K562 (cell line): ENCODE data around the gene ZMIZ1. TPM values are rescaled to one million over a fixed set of nuclear protein-coding genes. Genes with fewer than 3 reads are reported as not detected.
A peak's percentile ranks its signal among the peaks of the same experiment; 100 is the strongest.

Source experiments
- BHLHE40 ChIP-seq: IDR thresholded peaks from 2 replicates; pipeline ENCODE4 v1.6.1; 2011; ENCODE audit warnings: low read length, improper control_type of control experiment
- BRD9 ChIP-seq: fragments of 450-650 bp; IDR thresholded peaks from 2 replicates; pipeline ENCODE4 v1.6.1; 2018; ENCODE audit warnings: low read depth; ENCODE audit not compliant: partially characterized antibody
- CBFB ChIP-seq: sonication (generic); formaldehyde crosslinking; IDR thresholded peaks from 2 replicates; pipeline ENCODE4 v1.4.0; 2020; ENCODE audit warnings: mild to moderate bottlenecking, missing genetic modification reagents
- CREB1 ChIP-seq, 2 experiments: sonication (generic) in 1 of 2; formaldehyde crosslinking in 1 of 2; IDR thresholded peaks; 2 replicates each; pipeline versions ENCODE4 v1.6.1 to v1.8.0; 2012 to 2022; ENCODE audit warnings: inconsistent platforms in 1 of 2, mild to moderate bottlenecking in 1 of 2, missing genetic modification reagents in 1 of 2, moderate library complexity in 1 of 2
- CTBP1 ChIP-seq: fragments of 450-650 bp; IDR thresholded peaks from 2 replicates; pipeline ENCODE4 v1.6.1; 2016; ENCODE audit warnings: borderline replicate concordance
- CXXC5 ChIP-seq: fragments of 250-450 bp; sonication (Bioruptor Pico); IDR thresholded peaks from 2 replicates; pipeline ENCODE4 v1.8.0; 2022; ENCODE audit warnings: inconsistent platforms, mild to moderate bottlenecking, moderate library complexity
- EGR1 ChIP-seq: fragments of 450-650 bp; conservative IDR thresholded peaks from 2 replicates; pipeline ENCODE4 v1.6.1; 2017; ENCODE audit warnings: mild to moderate bottlenecking
- ESRRA ChIP-seq: fragments of 450-650 bp; IDR thresholded peaks from 2 replicates; pipeline ENCODE4 v1.6.1; 2014; ENCODE audit warnings: low read depth, mild to moderate bottlenecking, moderate library complexity, borderline replicate concordance
- ETV6 ChIP-seq, 3 experiments: fragments of 150-350 bp in 1 of 3; sonication (generic) in 1 of 3; formaldehyde crosslinking in 1 of 3; IDR thresholded peaks; 2 replicates each; pipeline versions ENCODE4 v1.6.1 to v1.8.0; 2014 to 2022; ENCODE audit warnings: borderline replicate concordance in 2 of 3, low read depth in 2 of 3, antibody characterized with exemption in 1 of 3, low read length in 1 of 3, mild to moderate bottlenecking in 1 of 3, missing genetic modification reagents in 1 of 3
- HDAC1 ChIP-seq, 2 experiments: fragments of 450-650 bp; IDR thresholded peaks; 2 replicates each; pipeline ENCODE4 v1.6.1; 2016 to 2017; ENCODE audit warnings: inconsistent platforms in 1 of 2, mild to moderate bottlenecking in 1 of 2, moderate library complexity in 1 of 2
- JUN ChIP-seq, 2 experiments: sonication (generic) in 1 of 2; formaldehyde crosslinking in 1 of 2; IDR thresholded peaks; 2 replicates each; pipeline versions ENCODE4 v1.6.1 to v1.8.0; 2012 to 2022; ENCODE audit warnings: borderline replicate concordance in 2 of 2, mild to moderate bottlenecking in 2 of 2, improper control_type of control experiment in 1 of 2, low read depth in 1 of 2, low read length in 1 of 2, missing genetic modification reagents in 1 of 2
- ZFX ChIP-seq: sonication (generic); formaldehyde crosslinking; IDR thresholded peaks from 2 replicates; pipeline ENCODE4 v1.8.0; 2022; ENCODE audit warnings: mild to moderate bottlenecking, missing genetic modification reagents, moderate library complexity
- ZNF583 ChIP-seq: fragments of 250-450 bp; sonication (Bioruptor Pico); IDR thresholded peaks from 2 replicates; pipeline ENCODE4 v1.4.0; 2020
- polyA plus RNA-seq, 8 experiments: library from polyadenylated mRNA; depleted of rRNA in 4 of 8; stranded (reverse) in 5 of 8; unstranded in 3 of 8; fragments of >200 nt; fragmentation: Nextera tagmentation in 2 of 8; fragmentation: Illumina TruSeq in 1 of 8; extraction: Ambion mirVana in 2 of 8; extraction: Trizol in 1 of 8; gene quantifications; 2 replicates each; pipeline versions ENCODE4 v1.2.1 to v1.2.3, GENCODE V29; 2011 to 2014; ENCODE audit warnings: inconsistent platforms in 1 of 8, missing spikeins in 1 of 8
- total RNA-seq, 7 experiments: library from RNA; depleted of rRNA in 6 of 7; stranded (reverse); fragments of >200 nt in 6 of 7; fragmentation: Illumina TruSeq in 2 of 7; extraction: Trizol in 2 of 7; gene quantifications; 2 replicates each; pipeline versions ENCODE4 v1.2.1 to v1.2.3, GENCODE V29; 2011 to 2021; ENCODE audit warnings: low replicate concordance in 1 of 7
- TF ChIP-seq, protein P1 (sequence below): fragments of 450-650 bp; IDR thresholded peaks from 2 replicates; pipeline ENCODE4 v1.6.1; 2016
- TF ChIP-seq, protein P2 (sequence below): sonication (generic); formaldehyde crosslinking; IDR thresholded peaks from 2 replicates; pipeline ENCODE4 v1.5.0; 2020; ENCODE audit warnings: missing genetic modification reagents
- TF ChIP-seq, protein P3 (sequence below): fragments of 250-450 bp; sonication (Bioruptor Pico); IDR thresholded peaks from 2 replicates; pipeline ENCODE4 v1.8.0; 2021; ENCODE audit warnings: borderline replicate concordance, mild to moderate bottlenecking, moderate library complexity; ENCODE audit not compliant: poor library complexity, severe bottlenecking
- TF ChIP-seq, protein P4 (sequence below): sonication (generic); formaldehyde crosslinking; IDR thresholded peaks from 2 replicates; pipeline ENCODE4 v1.8.0; 2022; ENCODE audit warnings: missing genetic modification reagents, mild to moderate bottlenecking, moderate library complexity, borderline replicate concordance
- TF ChIP-seq, protein P5 (sequence below): fragments of 450-650 bp; IDR thresholded peaks from 2 replicates; pipeline ENCODE4 v1.6.1; 2016; ENCODE audit warnings: borderline replicate concordance
- TF ChIP-seq, protein P6 (sequence below), 2 experiments: fragments of 450-650 bp; conservative IDR thresholded peaks; 2 replicates each; pipeline ENCODE4 v1.6.1; 2017; ENCODE audit warnings: mild to moderate bottlenecking in 2 of 2, moderate library complexity in 2 of 2

ZMIZ1 gene
- total and polyA plus RNA-seq, 9 of the 15 experiments (the other 6 are each of a cell fraction or from before 2014, with no cell fraction given) = 1.0 to 37.3 (median 4.3) TPM

DNA sequence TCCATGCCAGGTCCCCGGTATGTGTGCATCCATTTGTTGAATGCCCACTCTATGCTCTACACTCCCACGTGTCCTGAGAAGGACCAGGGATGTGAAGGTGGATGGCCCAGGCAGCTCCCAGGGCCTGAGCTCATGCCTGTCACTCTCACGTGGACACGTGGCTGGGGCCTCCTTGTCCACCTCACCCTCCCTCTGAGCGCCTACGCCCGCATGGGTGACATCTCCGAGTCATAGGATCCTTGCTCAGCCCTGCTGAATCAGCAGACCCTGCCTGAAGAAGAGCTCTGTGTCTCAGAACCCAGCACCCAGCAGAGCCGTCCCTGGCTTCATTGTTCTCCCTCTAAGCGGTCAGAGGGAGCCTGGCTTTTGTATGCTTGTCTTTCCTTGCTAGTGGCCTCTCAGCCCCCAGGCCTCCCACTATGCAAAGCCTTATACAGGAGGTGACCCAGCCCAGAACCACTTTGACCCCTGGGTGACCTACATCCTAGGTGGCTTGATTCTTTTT lies 170.6 kb downstream of the ZMIZ1 start (continued):
- TF ChIP-seq ETV6 (IDR thresholded peaks at IDR 0.05; ENCODE audit: borderline replicate concordance in 1 of 2, low read depth in 2 of 2, low read length in 1 of 2) = no peak
- no peak for TF ChIP-seq ETV6 (CRISPR knock-in tag; IDR thresholded peaks at IDR 0.05; ENCODE audit: borderline replicate concordance)
- TF ChIP-seq, protein P1, sequence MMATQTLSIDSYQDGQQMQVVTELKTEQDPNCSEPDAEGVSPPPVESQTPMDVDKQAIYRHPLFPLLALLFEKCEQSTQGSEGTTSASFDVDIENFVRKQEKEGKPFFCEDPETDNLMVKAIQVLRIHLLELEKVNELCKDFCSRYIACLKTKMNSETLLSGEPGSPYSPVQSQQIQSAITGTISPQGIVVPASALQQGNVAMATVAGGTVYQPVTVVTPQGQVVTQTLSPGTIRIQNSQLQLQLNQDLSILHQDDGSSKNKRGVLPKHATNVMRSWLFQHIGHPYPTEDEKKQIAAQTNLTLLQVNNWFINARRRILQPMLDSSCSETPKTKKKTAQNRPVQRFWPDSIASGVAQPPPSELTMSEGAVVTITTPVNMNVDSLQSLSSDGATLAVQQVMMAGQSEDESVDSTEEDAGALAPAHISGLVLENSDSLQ = peak; percentile 93
- TF ChIP-seq JUN (IDR thresholded peaks at IDR 0.05; ENCODE audit: borderline replicate concordance, low read depth, low read length) = peak; percentile 65
- TF ChIP-seq JUN (CRISPR knock-in tag; IDR thresholded peaks at IDR 0.05; ENCODE audit: borderline replicate concordance) = no peak
- 0 out of 2 replicates have a peak, but pooled peaks have one; percentile 24 for TF ChIP-seq CXXC5 (CRISPR knock-in tag)
- TF ChIP-seq, protein P2, sequence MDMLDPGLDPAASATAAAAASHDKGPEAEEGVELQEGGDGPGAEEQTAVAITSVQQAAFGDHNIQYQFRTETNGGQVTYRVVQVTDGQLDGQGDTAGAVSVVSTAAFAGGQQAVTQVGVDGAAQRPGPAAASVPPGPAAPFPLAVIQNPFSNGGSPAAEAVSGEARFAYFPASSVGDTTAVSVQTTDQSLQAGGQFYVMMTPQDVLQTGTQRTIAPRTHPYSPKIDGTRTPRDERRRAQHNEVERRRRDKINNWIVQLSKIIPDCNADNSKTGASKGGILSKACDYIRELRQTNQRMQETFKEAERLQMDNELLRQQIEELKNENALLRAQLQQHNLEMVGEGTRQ = peak; percentile 70
- peak; percentile 13; the same call in 1 of the 2 replicates for TF ChIP-seq CTBP1
- TF ChIP-seq CBFB (CRISPR knock-in tag) = no peak
- TF ChIP-seq, protein P3, sequence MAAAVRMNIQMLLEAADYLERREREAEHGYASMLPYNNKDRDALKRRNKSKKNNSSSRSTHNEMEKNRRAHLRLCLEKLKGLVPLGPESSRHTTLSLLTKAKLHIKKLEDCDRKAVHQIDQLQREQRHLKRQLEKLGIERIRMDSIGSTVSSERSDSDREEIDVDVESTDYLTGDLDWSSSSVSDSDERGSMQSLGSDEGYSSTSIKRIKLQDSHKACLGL (CRISPR knock-in tag) = peak; percentile 53
- TF ChIP-seq, protein P4, sequence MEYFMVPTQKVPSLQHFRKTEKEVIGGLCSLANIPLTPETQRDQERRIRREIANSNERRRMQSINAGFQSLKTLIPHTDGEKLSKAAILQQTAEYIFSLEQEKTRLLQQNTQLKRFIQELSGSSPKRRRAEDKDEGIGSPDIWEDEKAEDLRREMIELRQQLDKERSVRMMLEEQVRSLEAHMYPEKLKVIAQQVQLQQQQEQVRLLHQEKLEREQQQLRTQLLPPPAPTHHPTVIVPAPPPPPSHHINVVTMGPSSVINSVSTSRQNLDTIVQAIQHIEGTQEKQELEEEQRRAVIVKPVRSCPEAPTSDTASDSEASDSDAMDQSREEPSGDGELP (CRISPR knock-in tag) = 0 out of 2 replicates have a peak, but pooled peaks have one; percentile 3
- peak in 1 of 2 experiments; percentile 92; a peak in 2 of 4 replicates for TF ChIP-seq HDAC1 (IDR thresholded peaks at IDR 0.05)
- peak; percentile 65 for TF ChIP-seq EGR1
- TF ChIP-seq, protein P5, sequence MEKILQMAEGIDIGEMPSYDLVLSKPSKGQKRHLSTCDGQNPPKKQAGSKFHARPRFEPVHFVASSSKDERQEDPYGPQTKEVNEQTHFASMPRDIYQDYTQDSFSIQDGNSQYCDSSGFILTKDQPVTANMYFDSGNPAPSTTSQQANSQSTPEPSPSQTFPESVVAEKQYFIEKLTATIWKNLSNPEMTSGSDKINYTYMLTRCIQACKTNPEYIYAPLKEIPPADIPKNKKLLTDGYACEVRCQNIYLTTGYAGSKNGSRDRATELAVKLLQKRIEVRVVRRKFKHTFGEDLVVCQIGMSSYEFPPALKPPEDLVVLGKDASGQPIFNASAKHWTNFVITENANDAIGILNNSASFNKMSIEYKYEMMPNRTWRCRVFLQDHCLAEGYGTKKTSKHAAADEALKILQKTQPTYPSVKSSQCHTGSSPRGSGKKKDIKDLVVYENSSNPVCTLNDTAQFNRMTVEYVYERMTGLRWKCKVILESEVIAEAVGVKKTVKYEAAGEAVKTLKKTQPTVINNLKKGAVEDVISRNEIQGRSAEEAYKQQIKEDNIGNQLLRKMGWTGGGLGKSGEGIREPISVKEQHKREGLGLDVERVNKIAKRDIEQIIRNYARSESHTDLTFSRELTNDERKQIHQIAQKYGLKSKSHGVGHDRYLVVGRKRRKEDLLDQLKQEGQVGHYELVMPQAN = peak; percentile 65; the same call in 1 of the 2 replicates
- TF ChIP-seq ZNF583 (CRISPR knock-in tag) = no peak
- TF ChIP-seq, protein P6, sequence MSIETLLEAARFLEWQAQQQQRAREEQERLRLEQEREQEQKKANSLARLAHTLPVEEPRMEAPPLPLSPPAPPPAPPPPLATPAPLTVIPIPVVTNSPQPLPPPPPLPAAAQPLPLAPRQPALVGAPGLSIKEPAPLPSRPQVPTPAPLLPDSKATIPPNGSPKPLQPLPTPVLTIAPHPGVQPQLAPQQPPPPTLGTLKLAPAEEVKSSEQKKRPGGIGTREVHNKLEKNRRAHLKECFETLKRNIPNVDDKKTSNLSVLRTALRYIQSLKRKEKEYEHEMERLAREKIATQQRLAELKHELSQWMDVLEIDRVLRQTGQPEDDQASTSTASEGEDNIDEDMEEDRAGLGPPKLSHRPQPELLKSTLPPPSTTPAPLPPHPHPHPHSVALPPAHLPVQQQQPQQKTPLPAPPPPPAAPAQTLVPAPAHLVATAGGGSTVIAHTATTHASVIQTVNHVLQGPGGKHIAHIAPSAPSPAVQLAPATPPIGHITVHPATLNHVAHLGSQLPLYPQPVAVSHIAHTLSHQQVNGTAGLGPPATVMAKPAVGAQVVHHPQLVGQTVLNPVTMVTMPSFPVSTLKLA (conservative IDR thresholded peaks at IDR 0.05) = peak; percentile 86 to 94
- no peak for TF ChIP-seq CREB1 (IDR thresholded peaks at IDR 0.05)
- peak; percentile 31; the same call in 1 of the 2 replicates for TF ChIP-seq CREB1 (CRISPR knock-in tag; IDR thresholded peaks at IDR 0.05)
- no peak for TF ChIP-seq BRD9
- peak; percentile 54 for TF ChIP-seq ZFX (CRISPR knock-in tag)
- TF ChIP-seq BHLHE40 = peak; percentile 96
- TF ChIP-seq ESRRA = 0 out of 2 replicates have a peak, but pooled peaks have one; percentile 17
